NK-92 (cell line): Measurements from ENCODE around the gene KSR2.

ENCODE experiments used
- DNase-seq: peaks from one replicate; lab custom pipeline; 2025; ENCODE audit not compliant: unreplicated experiment; lab: John Stamatoyannopoulos, UW

The KSR2 gene

DNA sequence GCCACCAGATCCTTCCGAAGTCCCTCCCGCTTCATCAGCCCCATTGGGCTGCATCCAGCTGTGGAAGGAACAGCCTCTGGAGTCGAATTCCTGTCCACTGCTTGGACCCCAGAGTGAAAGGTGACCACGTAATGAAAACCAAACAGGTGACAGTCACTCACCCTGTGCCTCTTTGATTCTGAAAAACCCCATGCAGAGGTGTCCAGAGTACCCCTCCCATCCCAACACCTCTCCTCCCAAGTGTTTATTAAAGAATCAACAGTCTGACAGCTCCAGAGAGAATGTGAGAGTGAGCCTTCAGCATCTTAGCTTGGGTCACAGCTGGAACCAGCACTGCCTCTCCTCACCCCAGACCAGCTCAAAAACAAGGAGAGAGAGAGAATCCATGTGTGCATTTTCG is 428.8 kb downstream of the KSR2 start:
- DNase-seq, result no peak

DNA sequence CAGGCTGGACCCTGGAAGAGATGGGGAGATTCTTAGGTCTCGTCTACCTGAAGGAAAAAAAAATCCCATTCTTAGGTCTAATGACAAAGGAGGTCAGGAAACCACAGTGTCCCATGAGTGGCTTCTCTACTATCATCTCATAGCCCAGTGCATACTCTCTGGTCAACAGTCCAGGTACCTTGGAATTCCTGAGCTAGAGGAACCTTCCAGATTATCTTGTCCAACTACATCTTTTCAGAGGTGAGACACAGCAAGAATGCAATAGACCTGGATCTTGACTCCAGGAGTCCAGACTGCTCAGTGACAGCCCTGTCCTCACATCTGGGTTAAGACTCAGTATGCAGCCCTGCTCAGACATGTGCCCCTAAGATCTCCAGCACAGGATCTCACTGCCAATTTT is 429.9 kb downstream of the KSR2 start:
- no peak for DNase-seq

DNA sequence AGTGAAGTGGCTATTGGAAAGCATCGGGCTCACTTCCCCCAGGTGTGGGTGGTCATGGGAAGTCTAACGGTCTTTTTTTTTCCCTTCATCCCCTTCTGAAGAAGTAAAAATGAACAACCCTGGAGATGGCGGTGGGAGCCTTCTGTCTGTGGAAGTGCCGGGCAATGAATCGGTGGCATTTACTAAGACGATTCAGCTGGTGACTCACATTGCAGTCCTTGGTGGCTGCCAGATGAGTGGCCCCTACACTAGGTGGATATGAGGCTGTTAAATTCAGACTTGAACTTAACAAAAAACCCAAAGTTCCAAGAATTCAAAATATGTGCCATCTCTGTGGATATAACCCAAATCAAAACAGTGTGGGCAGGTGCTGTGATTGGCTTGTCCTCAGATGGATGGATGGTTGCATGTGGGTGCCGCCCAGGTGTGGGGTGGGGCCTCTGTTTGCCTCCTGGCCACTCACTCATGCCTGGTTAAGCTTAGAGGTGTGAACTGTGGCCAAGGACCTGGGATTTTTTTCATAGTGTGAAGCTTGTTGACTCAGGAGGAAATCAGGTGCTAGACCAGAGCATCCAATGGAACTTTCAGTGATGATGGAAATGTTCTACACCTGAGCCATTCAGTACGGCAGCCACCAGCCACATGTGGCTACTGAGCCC is 430.6 kb downstream of the KSR2 start:
- DNase-seq, result no peak

DNA sequence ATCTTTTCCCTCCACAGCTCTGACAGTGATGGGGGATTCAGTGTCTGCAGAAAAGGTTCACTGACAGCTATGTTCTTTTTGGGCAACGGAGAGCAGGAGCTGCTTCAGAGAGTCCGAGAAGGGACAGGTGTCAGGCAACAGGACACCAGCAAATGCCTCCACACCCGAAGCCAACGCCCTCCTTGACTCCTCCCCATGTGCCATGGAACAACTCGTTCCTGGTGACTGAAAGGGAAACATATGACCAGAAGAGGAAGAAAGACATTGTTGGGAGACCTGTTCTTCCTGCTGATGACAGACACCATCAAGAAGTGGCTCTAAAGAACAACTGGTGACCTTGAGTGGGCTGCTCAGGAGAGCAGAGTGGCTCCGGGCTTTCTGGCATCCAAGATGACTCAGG is 435.1 kb downstream of the KSR2 start:
- no peak for DNase-seq

DNA sequence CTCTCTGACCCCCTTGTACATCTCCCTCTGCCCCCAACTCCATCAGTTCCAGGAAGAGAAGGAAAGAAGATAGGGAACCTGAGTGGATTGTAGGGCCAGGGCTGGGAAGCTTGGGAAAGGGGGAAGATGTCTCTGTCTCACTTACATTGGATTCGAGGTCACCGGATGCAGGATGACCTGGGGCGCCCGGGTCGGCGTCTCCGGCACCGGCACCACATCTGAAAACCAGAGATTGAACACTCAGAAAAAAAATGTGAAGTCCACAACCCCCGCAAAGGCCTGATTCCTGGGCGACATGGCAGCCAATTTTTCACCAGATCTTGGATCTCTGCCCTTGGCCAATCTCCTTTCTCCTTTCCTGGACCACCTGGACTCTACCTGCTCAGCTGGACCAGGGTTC is 438.0 kb downstream of the KSR2 start:
- DNase-seq, result no peak

DNA sequence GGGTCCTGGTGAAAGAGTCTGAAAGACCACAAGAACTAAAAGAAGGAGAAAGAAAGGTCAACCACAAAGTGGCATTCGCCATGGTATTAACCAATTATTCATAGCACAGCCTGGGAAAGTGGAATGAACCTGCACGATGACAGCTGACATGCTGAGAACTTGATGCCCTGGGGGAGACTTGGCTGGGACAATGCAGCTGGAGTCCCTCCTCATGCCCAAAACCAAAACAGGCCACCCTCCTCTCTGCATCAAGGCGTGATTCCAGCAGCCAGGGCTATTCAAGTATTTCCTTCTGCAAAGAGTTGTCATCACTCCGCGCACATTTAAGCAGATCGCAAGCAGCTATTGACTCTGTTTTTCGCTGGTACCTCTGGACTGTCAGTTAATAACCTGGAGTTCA is 440.3 kb downstream of the KSR2 start:
- DNase-seq, result no peak

DNA sequence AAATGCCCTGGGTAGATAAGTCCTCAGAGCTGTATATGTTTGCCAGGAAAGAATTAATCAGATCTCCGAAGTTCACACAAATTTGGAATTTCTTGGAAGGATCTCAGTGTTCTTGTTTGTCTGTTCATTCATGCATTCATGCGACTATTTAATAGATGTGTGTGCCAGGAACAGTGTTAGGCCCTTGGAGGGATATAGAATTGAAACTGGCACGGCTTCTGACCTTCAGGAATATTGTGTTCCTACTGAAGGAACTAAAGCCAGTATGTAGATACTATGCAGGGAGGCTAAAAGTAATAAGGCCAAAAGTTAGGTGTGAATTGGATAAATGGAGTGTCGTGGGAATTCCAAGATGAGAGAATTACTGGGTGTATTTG is 441.3 kb downstream of the KSR2 start:
- DNase-seq, result no peak

DNA sequence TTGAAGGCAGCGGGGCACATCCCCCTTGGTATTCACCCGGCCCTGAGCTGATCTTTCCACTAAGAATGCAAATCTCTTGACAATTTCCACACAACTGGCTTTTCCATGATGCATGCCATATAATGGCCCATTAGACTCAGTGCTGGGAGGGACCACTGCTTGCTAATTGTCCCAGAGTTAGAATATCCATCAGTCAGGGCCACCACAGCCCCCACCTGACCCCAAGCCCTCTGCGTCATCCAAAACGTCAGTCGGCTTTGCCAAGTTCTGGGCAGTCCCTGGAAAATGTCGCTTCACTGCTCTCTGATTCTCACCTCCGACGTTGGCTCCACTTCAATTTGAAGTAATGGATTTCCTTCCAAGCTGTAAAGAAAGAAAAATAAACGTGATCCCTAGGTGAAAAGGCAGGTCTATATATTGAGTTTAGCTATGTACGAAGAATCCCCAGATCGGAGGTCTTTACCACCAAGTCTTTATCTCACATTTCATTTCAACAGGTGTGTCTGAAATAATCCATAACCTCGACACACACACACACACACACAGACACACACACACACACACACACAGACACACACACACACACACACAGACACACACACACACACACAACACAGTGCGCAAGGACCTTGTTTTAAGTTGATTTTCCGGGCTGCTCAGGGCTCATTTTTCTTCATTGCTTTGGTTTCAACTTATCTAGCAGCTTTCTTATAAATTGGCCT is 441.9 kb downstream of the KSR2 start:
- DNase-seq, result no peak

DNA sequence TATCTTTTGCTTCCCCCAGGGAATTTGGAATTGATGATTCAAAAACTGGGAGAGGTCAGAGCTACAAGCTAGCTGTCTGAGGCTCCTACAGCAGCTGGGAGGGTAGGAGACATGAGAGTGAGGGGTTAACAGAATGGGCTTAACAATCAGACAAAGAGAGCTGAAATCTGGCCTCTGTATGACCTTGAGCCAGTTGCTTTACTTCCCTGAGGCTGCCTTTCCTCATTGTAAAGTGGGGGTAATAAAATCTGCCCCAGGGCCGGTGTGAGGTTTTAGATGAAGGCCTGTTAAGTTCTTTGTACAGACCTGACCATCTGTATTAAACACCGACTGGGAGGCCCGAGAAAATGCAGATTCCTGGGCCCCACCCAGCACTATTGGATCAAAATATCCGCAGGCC is 443.0 kb downstream of the KSR2 start:
- DNase-seq, result no peak

DNA sequence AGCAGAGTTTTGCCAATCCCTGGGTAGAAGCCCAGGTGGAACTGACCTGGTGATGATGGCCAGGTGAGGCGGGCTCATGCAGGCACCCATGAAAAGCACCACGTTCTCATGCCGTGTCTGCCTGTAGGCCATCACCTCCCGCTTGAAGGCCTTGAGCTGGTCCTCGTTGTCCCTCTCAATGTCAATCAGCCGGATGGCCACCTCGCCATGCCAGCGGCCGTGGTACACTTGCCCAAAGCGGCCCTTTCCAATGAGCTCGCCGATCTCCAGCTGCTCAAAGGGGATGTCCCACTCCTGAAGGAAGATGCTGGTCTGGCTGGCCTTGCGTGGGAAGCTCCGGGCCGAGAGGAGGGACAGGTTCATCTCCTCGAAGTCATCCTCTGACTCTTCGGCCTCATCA is 444.0 kb downstream of the KSR2 start:
- no peak for DNase-seq

DNA sequence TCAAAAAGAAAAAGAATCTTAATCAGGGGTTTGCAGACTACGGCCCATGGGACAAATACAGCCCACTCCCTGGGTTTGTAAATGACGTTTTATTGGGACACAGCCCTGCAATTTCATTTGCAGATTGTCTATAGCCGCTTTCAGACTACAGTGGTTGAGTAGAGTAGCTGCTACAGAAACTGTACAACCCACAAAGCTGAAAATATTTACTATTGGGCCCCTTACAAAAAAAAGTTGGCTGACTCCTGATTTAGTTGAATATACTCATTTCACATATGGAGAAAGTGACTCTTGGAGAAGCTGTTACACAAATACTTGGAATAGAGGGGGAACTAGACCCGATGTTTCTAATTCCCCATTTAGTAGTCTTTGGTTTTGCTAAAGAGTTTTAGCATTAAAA is 444.8 kb downstream of the KSR2 start:
- no peak for DNase-seq

DNA sequence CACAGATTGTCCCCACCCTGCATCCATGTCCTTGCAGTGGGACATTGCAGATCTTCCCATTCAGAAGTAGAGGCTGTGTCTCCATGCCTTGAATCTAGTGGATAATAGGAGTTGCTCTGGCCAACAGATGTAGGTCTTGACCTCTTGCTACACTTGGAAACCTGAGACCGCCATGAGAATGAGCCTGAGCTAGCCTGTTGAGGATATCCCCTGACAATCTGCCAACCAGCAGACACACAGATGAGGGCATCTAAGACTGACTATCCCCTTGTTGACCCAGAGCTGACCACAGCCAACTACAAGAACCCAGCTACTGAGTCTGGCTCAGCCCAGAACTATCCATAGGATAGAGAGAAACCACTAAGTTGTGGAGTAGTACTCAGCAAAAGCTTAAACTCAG is 446.2 kb downstream of the KSR2 start:
- DNase-seq, result no peak

DNA sequence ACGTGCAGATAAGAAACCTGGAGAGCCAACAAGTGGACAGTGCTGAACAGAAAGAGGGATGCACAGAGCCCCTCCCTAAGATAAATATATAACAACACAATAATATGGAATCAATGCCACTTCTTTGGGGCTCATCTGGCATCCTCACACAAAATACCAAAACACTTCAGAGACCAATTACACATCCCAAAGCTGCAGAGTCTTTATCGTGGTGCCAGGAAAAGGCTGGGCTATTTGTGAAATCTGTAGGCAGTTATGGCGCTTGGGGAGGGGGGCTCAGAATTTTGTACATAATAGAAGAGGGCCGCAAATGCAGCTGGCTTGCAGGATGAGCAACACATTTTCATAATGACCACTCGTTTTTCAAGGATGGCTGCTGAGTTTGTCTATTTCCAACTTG is 446.9 kb downstream of the KSR2 start:
- no peak for DNase-seq

DNA sequence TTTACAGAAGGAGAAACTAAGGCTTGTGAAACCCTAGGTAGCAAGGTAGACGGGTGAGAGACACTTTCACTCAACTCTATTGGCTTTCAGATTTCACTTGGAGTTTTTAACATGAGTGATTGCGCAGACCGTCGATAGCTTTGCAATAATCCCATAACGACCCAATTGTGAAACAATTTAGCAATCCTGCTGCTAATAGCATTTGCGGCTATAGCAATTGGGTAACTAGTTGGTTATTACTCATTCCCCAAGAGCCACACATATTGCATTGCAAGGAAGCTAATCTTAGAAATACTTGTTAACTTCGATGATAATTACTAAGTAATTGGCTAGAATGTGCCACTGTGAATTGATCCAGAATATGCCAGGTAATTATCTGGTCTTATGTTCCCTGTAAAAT is 447.4 kb downstream of the KSR2 start:
- DNase-seq, result no peak

DNA sequence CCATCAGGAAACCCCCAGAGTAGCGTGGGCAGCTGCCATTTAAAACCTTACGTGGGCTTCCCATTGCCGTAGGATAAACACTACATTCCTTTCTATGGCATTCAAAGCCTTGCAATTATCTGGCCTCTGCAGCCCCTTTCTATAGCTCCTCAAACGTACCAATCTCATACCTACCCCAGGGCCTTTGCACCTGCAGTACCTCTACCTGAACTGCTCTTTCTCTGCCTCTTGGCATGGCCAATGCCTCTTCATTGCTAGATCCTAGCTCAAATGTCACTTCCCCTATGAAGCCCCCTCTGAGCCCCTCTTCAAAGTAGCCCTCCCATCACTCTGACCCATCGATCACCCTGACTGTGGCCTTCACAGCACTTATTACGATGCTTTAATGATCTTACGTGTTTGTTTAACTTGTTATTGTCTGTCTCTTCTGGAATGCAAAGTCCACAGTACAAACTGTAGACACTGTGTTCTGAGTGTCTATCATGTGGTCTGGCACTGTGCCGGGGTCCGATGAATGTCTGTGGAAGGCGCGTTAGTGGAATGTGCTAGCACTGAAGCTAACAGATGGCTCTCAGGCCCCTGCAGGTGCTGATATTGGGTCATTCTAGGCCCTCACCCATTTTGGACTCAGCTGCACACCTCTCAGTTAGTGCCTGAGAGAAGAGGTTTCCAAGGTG is 450.1 kb downstream of the KSR2 start:
- no peak for DNase-seq

DNA sequence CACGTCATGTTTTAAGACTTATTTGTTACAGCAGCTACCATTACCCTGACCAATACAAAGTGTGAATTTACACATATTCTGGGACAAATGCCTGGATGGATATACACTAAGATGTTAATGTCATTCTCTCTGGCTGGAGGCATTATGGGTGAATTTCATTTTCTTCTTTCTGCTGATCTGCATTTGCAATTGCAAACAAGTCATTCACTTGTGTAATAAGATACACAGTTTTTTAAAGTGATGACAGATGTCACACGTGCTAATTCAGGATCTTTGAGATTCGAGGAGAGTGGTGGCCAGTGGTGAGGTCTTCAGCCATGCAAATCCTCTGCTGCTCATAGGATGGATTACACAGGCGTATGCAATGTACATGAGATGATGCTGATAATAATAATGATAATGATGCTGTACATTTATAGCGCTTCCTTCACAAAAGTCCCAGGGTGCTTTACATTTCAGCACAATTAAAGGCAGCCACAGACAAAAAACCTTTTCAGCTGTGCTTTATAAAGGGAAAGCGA is 451.5 kb downstream of the KSR2 start:
- no peak for DNase-seq

DNA sequence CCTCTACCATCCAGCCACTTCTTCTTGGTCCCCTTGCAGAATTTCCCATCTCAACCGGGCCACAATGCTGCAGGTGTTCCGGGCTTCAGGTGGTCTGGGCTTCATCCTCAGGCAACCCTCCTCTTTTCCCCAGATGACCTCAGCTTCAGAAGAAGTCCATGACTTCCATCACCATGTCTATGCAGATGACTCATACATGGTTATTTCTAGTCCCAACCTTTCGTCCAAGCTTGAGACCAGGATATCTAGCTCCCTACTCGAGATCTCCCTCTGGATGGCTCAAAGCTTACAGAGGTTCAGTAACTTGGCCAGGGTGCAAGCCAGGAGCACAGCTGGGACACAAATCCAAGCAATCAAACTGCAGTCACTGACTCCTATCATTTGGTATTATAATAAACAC is 452.8 kb downstream of the KSR2 start:
- DNase-seq, result no peak

DNA sequence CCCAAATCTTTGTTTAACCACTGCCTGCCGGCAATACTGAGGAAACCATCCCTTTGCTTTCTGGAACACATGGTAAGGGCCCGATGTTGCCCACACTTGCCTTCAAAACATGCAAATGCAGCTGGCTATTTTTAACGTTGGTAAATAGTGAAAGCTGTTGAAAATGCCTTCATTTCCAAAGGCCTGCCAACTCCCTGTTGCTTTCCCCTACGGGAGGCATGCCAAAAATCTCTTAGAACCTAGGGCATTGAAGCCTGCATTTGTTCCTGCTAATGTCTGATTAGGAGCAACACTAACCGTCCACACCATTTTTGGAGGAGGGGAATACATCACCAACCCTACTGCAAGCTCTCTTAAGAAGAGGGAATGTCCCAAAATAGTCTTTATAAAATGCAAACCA is 454.8 kb downstream of the KSR2 start:
- DNase-seq, result no peak

DNA sequence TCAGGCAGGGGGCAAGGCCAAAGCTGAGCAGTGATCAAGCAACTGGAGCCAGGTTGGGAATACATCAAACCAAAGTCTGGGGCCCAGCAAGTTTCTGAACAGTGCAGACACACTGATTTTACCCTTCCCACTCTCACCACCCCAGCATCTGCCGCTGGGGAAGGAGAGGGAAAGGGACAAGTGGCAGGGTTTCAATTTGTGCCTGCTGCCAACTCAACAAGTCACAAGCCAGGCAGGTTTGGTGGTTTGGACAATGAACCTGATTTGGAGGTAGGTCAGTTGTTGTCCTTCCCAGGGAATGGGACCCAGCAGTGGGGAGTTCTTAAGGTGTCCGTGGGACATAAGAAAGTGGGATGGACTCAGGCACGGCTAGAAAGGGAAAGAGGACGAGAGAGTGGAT is 455.4 kb downstream of the KSR2 start:
- DNase-seq, result no peak

DNA sequence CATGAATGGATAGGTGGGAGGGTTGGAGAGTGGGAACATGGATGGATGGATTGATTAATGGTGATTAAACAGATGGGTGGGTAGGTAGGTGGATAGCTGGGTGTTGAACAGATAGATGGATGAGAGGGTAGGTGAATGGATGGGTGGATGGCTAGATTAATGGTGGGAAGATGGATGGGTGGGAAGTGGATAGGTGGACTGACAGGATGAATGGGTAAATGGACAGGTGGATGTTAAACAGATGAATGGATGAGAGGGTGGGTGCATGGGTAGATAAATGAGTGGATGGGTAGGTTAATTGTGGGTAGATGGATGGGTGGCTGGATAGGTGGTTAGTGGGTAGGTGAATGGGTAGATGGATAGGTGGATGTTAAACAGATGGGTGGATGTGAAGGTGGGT is 460.3 kb downstream of the KSR2 start:
- no peak for DNase-seq

DNA sequence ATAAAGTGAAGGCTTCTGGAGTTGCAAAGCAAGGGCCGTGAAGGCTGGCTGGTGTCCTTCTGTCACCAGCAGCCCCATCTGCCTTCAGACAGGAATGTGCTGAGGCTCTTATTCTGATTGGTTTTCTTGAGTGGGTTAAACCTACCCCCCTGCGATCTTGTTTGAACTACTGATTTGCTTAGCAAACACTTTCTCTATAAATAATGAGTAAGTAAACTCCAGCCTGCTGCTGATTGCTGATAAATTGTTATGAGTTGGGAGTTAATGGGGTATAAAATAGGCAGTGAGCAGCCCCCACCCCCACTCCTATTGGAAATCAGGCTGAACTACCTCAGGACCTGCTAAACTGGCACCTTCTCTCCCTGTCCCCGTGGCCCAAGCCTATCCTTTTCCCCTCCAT is 461.2 kb downstream of the KSR2 start:
- no peak for DNase-seq

DNA sequence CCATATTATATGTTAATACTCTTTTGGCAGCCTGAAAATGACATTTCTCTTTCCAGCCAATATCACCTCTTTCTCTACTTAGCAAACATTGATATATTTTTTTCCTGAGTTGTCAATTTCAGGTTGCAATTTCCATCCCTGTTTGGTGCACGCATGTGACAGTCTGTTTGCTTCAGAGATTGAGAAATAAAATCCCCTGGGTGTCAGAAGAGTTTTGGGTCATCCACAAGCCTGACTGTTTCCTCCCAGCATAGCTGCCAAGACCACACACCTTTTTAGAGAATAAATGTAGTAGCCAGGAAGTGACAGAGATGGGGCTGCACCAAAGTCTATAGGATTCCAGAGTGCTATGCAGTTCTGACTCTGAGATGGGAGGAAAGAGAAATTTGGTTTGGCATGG is 462.5 kb downstream of the KSR2 start:
- DNase-seq, result no peak
